Mucosa of stomach (tissue), 1 donor: ENCODE results near the gene FBXO9.
"Not testable (repeated sequence)": the region's sequence is repeated elsewhere in the genome, so short reads cannot be mapped to it uniquely, and the experiment has no call there.

Experiments
- H3K27me3 ChIP-seq: one replicate; pipeline ENCODE4 v1.7.0; 2013; ENCODE audit warnings: mild to moderate bottlenecking, low read length; ENCODE audit not compliant: control insufficient read depth, insufficient read depth
- H3K36me3 ChIP-seq: one replicate; pipeline ENCODE4 v1.7.0; 2013; ENCODE audit warnings: low read length; ENCODE audit not compliant: control insufficient read depth, insufficient read depth
- H3K4me1 ChIP-seq: one replicate; pipeline ENCODE4 v1.7.0; 2013; ENCODE audit warnings: mild to moderate bottlenecking, low read length; ENCODE audit not compliant: control insufficient read depth, insufficient read depth
- H3K4me3 ChIP-seq: one replicate; pipeline ENCODE4 v1.7.0; 2013; ENCODE audit warnings: low read length
- H3K9ac ChIP-seq: one replicate; pipeline ENCODE4 v1.7.0; 2013; ENCODE audit warnings: mild to moderate bottlenecking, low read length, moderate library complexity
- H3K9me3 ChIP-seq: one replicate; pipeline ENCODE4 v1.7.0; 2013; ENCODE audit warnings: mild to moderate bottlenecking, low read length, moderate library complexity; ENCODE audit not compliant: control insufficient read depth
- donor health status: Pancreatic carcinoma.

FBXO9 gene

DNA sequence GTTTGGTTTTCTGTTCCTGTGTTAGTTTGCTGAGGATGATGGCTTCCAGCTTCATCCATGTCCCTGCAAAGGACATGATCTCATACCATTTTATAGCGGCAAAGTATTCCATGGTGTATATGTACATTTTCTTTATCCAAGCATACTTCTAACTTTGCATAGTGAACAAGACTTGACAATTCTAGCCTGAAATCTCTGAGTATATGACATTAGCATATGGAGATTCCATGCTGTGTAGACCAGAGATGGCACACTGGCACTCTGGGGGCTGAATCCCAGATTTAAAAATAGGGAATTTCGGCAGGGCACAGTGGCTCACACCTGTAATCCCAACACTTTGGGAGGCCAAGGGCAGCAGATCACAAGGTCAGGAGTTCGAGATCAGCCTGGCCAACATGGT, 13.1 kb upstream of the FBXO9 start:
- H3K9me3 ChIP-seq, H3K4me3 ChIP-seq, H3K36me3 ChIP-seq, H3K9ac ChIP-seq, H3K27me3 ChIP-seq: not testable (repeated sequence)
- H3K4me1 ChIP-seq: peaks cover 19% of the 10 kb centered on the region

- peaks cover 32% of the 10 kb centered on the region for H3K4me1 ChIP-seq
- H3K9ac ChIP-seq: no peak overlapping the region
- no peaks in the 10 kb centered on the region for H3K9me3 ChIP-seq
- H3K27me3 ChIP-seq: no peaks in the 10 kb centered on the region
- no peaks in the 10 kb centered on the region for H3K36me3 ChIP-seq
- no peak overlapping the region for H3K4me3 ChIP-seq
These were observed 10.7 kb upstream of the FBXO9 start for GRCh38 chr6:53054532-53054931.

DNA sequence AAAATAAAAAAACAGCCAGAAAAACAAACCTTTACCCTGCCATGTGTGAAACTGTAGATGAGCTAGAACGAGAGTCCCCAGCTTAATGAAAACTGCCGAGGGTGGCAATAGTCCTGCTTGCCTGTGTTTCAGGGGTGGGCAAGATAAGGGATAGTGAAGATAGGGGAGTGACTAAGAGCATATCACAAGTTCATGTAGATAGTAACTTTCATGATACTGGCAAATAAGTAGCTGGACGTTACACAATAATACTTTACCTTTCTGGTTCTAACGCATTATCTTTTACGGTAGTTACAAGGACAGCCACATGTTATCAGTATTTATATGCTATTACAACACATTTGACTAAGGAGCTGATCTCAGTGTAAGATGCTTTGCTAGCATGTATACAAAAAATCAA, 9.3 kb upstream of the FBXO9 start:
- H3K9ac ChIP-seq: no peak overlapping the region
- no peaks in the 10 kb centered on the region for H3K27me3 ChIP-seq
- no peak overlapping the region for H3K4me3 ChIP-seq
- peaks cover 39% of the 10 kb centered on the region for H3K4me1 ChIP-seq
- no peaks in the 10 kb centered on the region for H3K9me3 ChIP-seq
- no peaks in the 10 kb centered on the region for H3K36me3 ChIP-seq

- Histone ChIP-seq H3K36me3 (no peaks in the 10 kb centered on the region), H3K4me1 (peaks cover 39% of the 10 kb centered on the region), H3K4me3 (no peak overlapping the region), H3K9ac (no peak overlapping the region), H3K9me3 (no peaks in the 10 kb centered on the region), H3K27me3 (no peaks in the 10 kb centered on the region)
These were observed 8.9 kb upstream of the FBXO9 start for GRCh38 chr6:53056273-53056672.

DNA sequence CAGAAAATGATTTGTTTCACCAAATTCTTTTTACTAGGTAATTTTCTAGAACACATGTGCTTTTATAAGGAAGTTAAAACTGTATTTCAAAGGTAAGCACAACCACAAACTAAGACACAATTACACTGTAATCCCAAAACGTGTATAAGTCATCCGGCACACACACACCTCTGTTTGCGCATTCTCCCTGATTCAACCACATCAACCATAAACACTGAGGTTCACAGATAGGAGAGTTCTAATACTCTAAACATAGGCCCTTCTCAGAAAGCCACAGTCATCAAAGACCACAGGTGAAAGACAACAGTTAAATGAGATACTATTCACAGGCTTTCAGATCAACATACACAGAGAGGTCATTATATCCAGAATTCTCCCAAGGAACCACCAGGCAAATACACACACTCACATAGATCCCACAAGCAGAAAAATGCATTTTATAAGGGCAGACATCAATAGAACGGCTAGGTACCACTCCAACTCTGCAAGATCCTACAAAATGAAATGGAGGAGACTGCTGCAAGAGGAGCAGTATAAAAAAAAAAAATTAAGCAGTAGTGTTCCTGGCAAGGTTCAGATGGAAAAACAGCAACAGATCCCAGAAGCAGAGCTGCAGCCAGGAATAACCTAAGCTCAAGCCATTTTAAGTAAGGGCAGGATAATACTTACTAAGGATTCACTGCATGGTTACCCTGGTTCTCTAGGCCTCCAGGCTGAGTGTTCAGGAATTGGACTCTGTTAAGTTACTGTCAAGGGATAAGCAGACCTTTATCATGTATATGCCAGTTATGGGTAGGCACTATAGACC, 6.6 kb upstream of the FBXO9 start:
- peak overlapping the region; percentile 10 for H3K4me3 ChIP-seq
- H3K36me3 ChIP-seq: no peaks in the 10 kb centered on the region
- H3K4me1 ChIP-seq: peaks cover 47% of the 10 kb centered on the region
- H3K9ac ChIP-seq: peak overlapping the region; percentile 2
- no peaks in the 10 kb centered on the region for H3K27me3 ChIP-seq
- no peaks in the 10 kb centered on the region for H3K9me3 ChIP-seq

GRCh38 chr6:53059648-53060589, 5.3 kb upstream of the FBXO9 start:
- Histone ChIP-seq H3K36me3 (no peaks in the 10 kb centered on the region), H3K27me3 (no peaks in the 10 kb centered on the region), H3K9ac (peak overlapping the region; percentile 87), H3K4me1 (peaks cover 47% of the 10 kb centered on the region), H3K4me3 (peak overlapping the region; percentile 74), H3K9me3 (no peaks in the 10 kb centered on the region)

GRCh38 chr6:53062169-53062539, 3.0 kb upstream of the FBXO9 start:
- Histone ChIP-seq H3K9me3 (no peaks in the 10 kb centered on the region), H3K4me1 (peaks cover 36% of the 10 kb centered on the region), H3K27me3 (no peaks in the 10 kb centered on the region), H3K36me3 (no peaks in the 10 kb centered on the region), H3K9ac (peak overlapping the region; percentile 87), H3K4me3 (peak overlapping the region; percentile 74)

DNA sequence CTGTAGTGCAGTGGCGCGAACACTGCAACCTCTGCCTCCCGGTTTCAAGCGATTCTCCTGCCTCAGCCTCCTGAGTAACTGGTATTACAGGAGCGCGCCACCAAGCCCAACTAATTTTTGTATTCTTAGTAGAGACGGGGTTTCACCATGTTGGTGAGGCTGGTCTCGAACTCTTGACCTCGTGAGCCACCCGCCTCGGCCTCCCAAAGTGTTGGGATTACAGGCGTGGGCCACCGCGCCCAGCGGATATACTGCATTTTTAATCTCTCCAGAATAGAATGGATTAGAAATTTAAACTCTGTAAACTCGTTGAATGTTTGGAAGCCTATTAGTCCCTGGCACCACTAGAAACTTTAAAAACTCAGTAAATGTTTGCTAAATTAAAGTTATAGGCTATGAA, 949 bp upstream of the FBXO9 start:
- H3K4me1 ChIP-seq: peaks cover 22% of the 10 kb centered on the region
- H3K9ac ChIP-seq, H3K9me3 ChIP-seq, H3K36me3 ChIP-seq, H3K27me3 ChIP-seq, H3K4me3 ChIP-seq: not testable (repeated sequence)

- Histone ChIP-seq H3K4me1 (peaks cover 17% of the 10 kb centered on the region), H3K4me3 (peak overlapping the region; percentile 52), H3K27me3 (no peaks in the 10 kb centered on the region), H3K36me3 (no peaks in the 10 kb centered on the region), H3K9ac (peak overlapping the region; percentile 83), H3K9me3 (no peaks in the 10 kb centered on the region)
These were observed 408 bp upstream of the FBXO9 start for GRCh38 chr6:53064726-53065265.

DNA sequence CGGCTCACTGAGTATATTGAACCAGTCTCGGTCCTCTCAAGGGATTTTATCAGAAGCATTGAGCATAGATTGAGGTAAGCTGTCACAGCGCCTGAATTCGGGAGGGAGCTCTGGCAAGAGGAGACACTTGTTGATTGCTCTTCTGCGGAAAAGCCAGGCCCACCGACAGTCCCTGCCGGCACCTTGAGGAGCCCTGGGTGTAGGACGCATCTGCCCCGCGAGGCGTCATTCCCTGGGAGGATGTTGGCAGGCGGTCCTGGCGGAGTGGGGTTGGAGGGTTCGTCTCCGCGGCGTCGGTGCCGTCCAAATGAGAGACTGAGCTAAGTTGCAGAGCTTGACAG, 843 bp downstream of the FBXO9 start:
- H3K4me3 ChIP-seq: peak overlapping the region; percentile 52
- no peaks in the 10 kb centered on the region for H3K9me3 ChIP-seq
- peak overlapping the region; percentile 83 for H3K9ac ChIP-seq
- no peaks in the 10 kb centered on the region for H3K27me3 ChIP-seq
- peaks cover 12% of the 10 kb centered on the region for H3K4me1 ChIP-seq
- no peaks in the 10 kb centered on the region for H3K36me3 ChIP-seq

GRCh38 chr6:53066874-53067706, 1.9 kb downstream of the FBXO9 start:
- H3K9me3 ChIP-seq: no peaks in the 10 kb centered on the region
- H3K4me1 ChIP-seq: peaks cover 12% of the 10 kb centered on the region
- no peak overlapping the region for H3K9ac ChIP-seq
- no peak overlapping the region for H3K4me3 ChIP-seq
- H3K36me3 ChIP-seq: no peaks in the 10 kb centered on the region
- H3K27me3 ChIP-seq: no peaks in the 10 kb centered on the region
